Smooth muscle cell (in vitro differentiated cells): ENCODE data around the gene ARIH1. TPM values are rescaled to one million over a fixed set of nuclear protein-coding genes. Genes with fewer than 3 reads are reported as not detected.

Experiments
- DNase-seq: peaks from one replicate; lab custom pipeline; 2025; ENCODE audit not compliant: unreplicated experiment; lab: John Stamatoyannopoulos, UW
- H2AFZ ChIP-seq: fragments of 200-600 bp; sonication (generic); 2 replicates; pipeline ENCODE4 v1.6.0; 2016; ENCODE audit warnings: antibody characterized with exemption, low read depth, mild to moderate bottlenecking
- H3F3A ChIP-seq: fragments of 200-600 bp; sonication (generic); 2 replicates; pipeline ENCODE4 v1.6.0; 2017; ENCODE audit warnings: antibody characterized with exemption, low read depth
- H3K27ac ChIP-seq: fragments of 200-600 bp; sonication (generic); 2 replicates; pipeline ENCODE4 v1.5.1; 2016; ENCODE audit warnings: low read depth, mild to moderate bottlenecking
- H3K27me3 ChIP-seq: fragments of 200-600 bp; sonication (generic); 2 replicates; pipeline ENCODE4 v1.6.1; 2016; ENCODE audit warnings: low read depth, mild to moderate bottlenecking
- H3K36me3 ChIP-seq: fragments of 200-600 bp; sonication (generic); 2 replicates; pipeline ENCODE4 v1.5.1; 2016; ENCODE audit warnings: low read depth
- H3K4me1 ChIP-seq: fragments of 200-600 bp; sonication (generic); 2 replicates; pipeline ENCODE4 v1.5.1; 2016; ENCODE audit warnings: low read depth
- H3K4me2 ChIP-seq: fragments of 200-600 bp; sonication (generic); 2 replicates; pipeline ENCODE4 v1.6.0; 2016; ENCODE audit warnings: mild to moderate bottlenecking
- H3K4me3 ChIP-seq: fragments of 200-600 bp; sonication (generic); 2 replicates; pipeline ENCODE4 v1.5.1; 2016; ENCODE audit warnings: mild to moderate bottlenecking
- H3K79me2 ChIP-seq: fragments of 200-600 bp; sonication (generic); 2 replicates; pipeline ENCODE4 v1.6.0; 2016; ENCODE audit warnings: low read depth, mild to moderate bottlenecking
- H3K9ac ChIP-seq: fragments of 200-600 bp; sonication (generic); 2 replicates; pipeline ENCODE4 v1.6.0; 2016; ENCODE audit warnings: low read depth
- H3K9me3 ChIP-seq: fragments of 200-600 bp; sonication (generic); replicated peaks from 2 replicates; pipeline ENCODE4 v1.5.1; 2016; ENCODE audit warnings: low read depth
- H4K20me1 ChIP-seq: fragments of 200-600 bp; sonication (generic); 2 replicates; pipeline ENCODE4 v1.6.0; 2016; ENCODE audit warnings: low read depth
- WGBS: methylation state at CpG from one replicate; pipeline ENCODE4 v1.1.7; 2016; ENCODE audit warnings: low lambda C conversion rate; 5-methylcytosine and 5-hydroxymethylcytosine counted together
- polyA plus RNA-seq: library from polyadenylated mRNA; unstranded; fragments of >200 nt; fragmentation: Nextera tagmentation; extraction: Ambion mirVana; gene quantifications from 2 replicates; pipeline ENCODE4 v1.2.1, GENCODE V29; 2016
- total RNA-seq: library from RNA; depleted of rRNA; stranded (reverse); fragments of >200 nt; gene quantifications from 2 replicates; pipeline ENCODE4 v1.2.3, GENCODE V29; 2014
- TF ChIP-seq, protein P1 (sequence below): fragments of 200-600 bp; sonication (generic); IDR thresholded peaks from 2 replicates; pipeline ENCODE4 v1.5.1; 2017; ENCODE audit warnings: borderline replicate concordance, mild to moderate bottlenecking, antibody characterized with exemption; ENCODE audit not compliant: insufficient read depth, poor library complexity, severe bottlenecking

ARIH1 gene
- total and polyA plus RNA-seq, 2 experiments from 2014 or later = 54.3 to 96.3 TPM

DNA sequence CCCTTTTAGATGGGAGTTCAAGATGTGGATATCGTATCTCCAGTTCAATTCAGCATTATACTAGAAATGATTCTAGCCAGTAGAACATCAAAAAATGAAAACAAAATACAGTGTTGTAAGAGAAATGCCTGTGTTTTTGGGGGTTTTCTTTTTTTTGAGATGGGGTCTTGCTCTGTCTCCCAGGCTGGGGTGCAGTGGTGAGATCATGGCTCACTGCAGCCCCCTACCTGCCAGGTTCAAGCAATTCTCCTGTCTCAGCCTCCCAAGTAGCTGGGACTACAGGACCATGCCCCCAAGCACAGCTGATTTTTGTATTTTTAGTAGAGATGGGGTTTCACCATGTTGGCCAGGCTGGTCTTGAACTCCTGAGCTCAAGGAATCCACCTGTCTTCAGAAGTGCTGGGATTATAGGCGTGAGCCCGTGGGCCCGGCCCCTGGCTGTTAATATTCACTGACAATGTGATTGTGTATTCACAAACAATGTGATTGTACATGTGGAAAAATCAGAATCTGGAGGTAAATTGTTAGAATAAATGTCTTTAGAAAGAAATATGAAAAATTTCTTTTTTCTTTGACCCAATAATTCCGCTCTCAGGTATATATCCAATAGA lies 59.0 kb downstream of the ARIH1 start:
- Histone ChIP-seq H2AFZ (no peak overlapping the region), H3K4me1 (peaks cover 7% of the 10 kb centered on the region), H3K27ac (no peak overlapping the region), H3K4me3 (no peak overlapping the region), H3F3A (no peaks in the 10 kb centered on the region), H3K4me2 (no peak overlapping the region), H3K36me3 (no peaks in the 10 kb centered on the region), H3K9me3 (no peaks in the 10 kb centered on the region), H4K20me1 (peaks cover 98% of the 10 kb centered on the region), H3K27me3 (no peaks in the 10 kb centered on the region), H3K79me2 (peaks cover 95% of the 10 kb centered on the region), H3K9ac (no peak overlapping the region)
- TF ChIP-seq, protein P1, sequence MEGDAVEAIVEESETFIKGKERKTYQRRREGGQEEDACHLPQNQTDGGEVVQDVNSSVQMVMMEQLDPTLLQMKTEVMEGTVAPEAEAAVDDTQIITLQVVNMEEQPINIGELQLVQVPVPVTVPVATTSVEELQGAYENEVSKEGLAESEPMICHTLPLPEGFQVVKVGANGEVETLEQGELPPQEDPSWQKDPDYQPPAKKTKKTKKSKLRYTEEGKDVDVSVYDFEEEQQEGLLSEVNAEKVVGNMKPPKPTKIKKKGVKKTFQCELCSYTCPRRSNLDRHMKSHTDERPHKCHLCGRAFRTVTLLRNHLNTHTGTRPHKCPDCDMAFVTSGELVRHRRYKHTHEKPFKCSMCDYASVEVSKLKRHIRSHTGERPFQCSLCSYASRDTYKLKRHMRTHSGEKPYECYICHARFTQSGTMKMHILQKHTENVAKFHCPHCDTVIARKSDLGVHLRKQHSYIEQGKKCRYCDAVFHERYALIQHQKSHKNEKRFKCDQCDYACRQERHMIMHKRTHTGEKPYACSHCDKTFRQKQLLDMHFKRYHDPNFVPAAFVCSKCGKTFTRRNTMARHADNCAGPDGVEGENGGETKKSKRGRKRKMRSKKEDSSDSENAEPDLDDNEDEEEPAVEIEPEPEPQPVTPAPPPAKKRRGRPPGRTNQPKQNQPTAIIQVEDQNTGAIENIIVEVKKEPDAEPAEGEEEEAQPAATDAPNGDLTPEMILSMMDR = peak; percentile 6
- 98% methylated on average over 5 of the region's 5 CpGs for WGBS
- DNase-seq = no peak

DNA sequence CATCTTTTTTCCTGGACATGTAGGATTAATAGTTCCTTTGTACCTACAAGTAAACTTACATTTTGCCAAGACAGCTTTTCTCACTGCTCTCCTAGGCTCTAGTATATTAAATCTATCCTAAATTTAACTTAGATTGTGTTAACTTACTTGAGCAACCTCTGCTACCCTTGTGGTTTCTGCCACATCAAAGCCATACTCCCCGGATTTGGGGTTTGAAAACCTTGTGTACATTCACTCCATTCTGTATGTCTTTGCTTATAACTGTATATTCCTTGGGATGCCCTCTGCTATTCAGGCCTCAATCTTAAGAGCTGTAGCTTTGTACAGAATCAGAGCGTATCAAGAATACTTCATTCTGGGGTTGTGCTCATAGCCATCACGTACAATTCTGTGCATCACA lies 60.4 kb downstream of the ARIH1 start:
- Histone ChIP-seq H3K79me2 (peaks cover 94% of the 10 kb centered on the region), H2AFZ (no peak overlapping the region), H3K27ac (no peak overlapping the region), H3K4me1 (peaks cover 7% of the 10 kb centered on the region), H3K36me3 (peaks cover under 1% of the 10 kb centered on the region), H3K4me2 (peak overlapping the region; percentile 11), H3K4me3 (no peak overlapping the region), H3F3A (no peaks in the 10 kb centered on the region), H3K9me3 (no peaks in the 10 kb centered on the region), H4K20me1 (peaks cover 98% of the 10 kb centered on the region), H3K9ac (no peak overlapping the region), H3K27me3 (no peaks in the 10 kb centered on the region)
- TF ChIP-seq, protein P1 = no peak
- no peak for DNase-seq
- WGBS = 83% methylated on average over 3 of the region's 3 CpGs

DNA sequence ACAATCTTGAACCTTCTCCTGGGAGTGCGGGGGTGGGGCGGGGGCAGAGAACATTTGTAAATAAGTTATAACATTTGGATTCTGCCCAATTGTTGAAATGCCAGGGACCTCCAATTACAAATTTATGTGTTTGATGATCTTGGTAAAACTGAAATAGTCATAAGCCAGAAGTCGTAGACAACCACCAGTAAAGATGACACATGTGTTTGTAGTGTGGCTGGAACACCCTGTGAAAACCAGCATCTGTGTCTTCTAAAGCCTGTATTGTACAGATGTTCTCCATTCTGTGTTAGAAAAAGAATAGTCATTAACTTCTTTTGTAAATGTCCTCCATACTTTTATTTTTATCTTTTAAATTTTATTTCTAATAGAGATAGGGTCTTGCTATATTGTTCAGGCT lies 61.8 kb downstream of the ARIH1 start:
- no peaks in the 10 kb centered on the region for H3F3A ChIP-seq
- H3K27ac ChIP-seq = no peak overlapping the region
- peak overlapping the region; percentile 54 for H3K4me2 ChIP-seq
- no peaks in the 10 kb centered on the region for H3K27me3 ChIP-seq
- H3K9me3 ChIP-seq = no peaks in the 10 kb centered on the region
- TF ChIP-seq, protein P1 = no peak
- H3K4me1 ChIP-seq = peaks cover 7% of the 10 kb centered on the region
- DNase-seq = no peak
- H3K9ac ChIP-seq = no peak overlapping the region
- H3K36me3 ChIP-seq = peaks cover 8% of the 10 kb centered on the region
- H3K79me2 ChIP-seq = peaks cover 94% of the 10 kb centered on the region
- peaks cover 89% of the 10 kb centered on the region for H4K20me1 ChIP-seq
- WGBS = 89% methylated on average over 3 of the region's 3 CpGs
- H3K4me3 ChIP-seq = no peak overlapping the region
- H2AFZ ChIP-seq = no peak overlapping the region

DNA sequence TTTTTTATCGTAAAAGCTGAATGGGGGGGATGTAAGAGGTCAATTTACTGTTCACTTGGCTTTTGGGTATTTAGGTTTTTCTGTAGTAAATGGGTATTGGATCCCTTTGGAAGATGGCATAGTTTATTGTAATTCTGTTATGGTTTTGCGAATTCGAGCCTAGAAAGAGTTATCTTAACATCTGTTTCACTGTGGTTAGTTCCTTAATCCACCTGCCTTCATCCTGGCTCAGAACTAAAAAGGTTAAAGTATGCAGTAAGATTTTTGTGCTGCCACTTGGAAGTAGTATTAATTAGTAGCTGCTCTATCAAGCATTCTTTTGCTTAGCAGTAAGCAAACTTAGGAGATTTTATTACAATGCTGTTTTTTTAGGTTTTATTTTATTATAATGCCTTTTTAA lies 62.4 kb downstream of the ARIH1 start:
- no peak for DNase-seq
- Histone ChIP-seq H3K36me3 (peaks cover 12% of the 10 kb centered on the region), H3F3A (no peaks in the 10 kb centered on the region), H2AFZ (no peak overlapping the region), H3K4me3 (no peak overlapping the region), H3K4me2 (peak overlapping the region; percentile 54), H3K27me3 (no peaks in the 10 kb centered on the region), H3K4me1 (peaks cover 7% of the 10 kb centered on the region), H3K9ac (no peak overlapping the region), H3K9me3 (no peaks in the 10 kb centered on the region), H3K27ac (no peak overlapping the region), H4K20me1 (peaks cover 88% of the 10 kb centered on the region), H3K79me2 (peaks cover 94% of the 10 kb centered on the region)
- TF ChIP-seq, protein P1 = no peak
- WGBS = 88% methylated on average over 3 of the region's 3 CpGs
